Panc1 (cell line): ENCODE results near the gene GPR21. TPM values are rescaled to one million over a fixed set of nuclear protein-coding genes. Genes with fewer than 3 reads are reported as not detected.

Experiments
- ATAC-seq: fragments of 200-7000 bp; cut with Tn5 transposase; 2 replicates; pipeline ENCODE4 v1.9.1; 2020; ENCODE audit warnings: mild to moderate bottlenecking, moderate library complexity
- BruUV-seq: library from RNA; stranded (reverse); fragments of 400-500 nt; replicated peaks from 2 replicates; lab custom pipeline; 2021; lab: Mats Ljungman, UMichigan
- CTCF ChIA-PET: fragments of 300-600 bp; sonication (Branson Sonifier 250); formaldehyde crosslinking; loops from one replicate; lab custom pipeline; 2022; ENCODE audit warnings: antibody characterized with exemption; lab: Charles Lee
- POLR2A ChIA-PET: fragments of 300-600 bp; sonication (Branson Sonifier 250); formaldehyde crosslinking; loops from one replicate; lab custom pipeline; 2022; ENCODE audit warnings: antibody characterized with exemption; lab: Charles Lee
- DNase-seq: peaks from one replicate; pipeline ENCODE4 v3.0.0-alpha.2; 2010; ENCODE audit warnings: low read depth, low spot score
- H3K27ac ChIP-seq: 2 replicates; pipeline ENCODE4 v1.5.1; 2011; ENCODE audit warnings: mild to moderate bottlenecking, low read length, inconsistent platforms
- H3K27me3 ChIP-seq: fragments of 200-500 bp; sonication (Bioruptor generic); 2 replicates; pipeline ENCODE4 v1.6.0; 2014; ENCODE audit warnings: low read length, inconsistent platforms; ENCODE audit not compliant: control insufficient read depth, insufficient read depth
- H3K36me3 ChIP-seq: fragments of 200-500 bp; sonication (Bioruptor generic); 2 replicates; pipeline ENCODE4 v1.5.1; 2014; ENCODE audit warnings: inconsistent platforms, mild to moderate bottlenecking, low read length, moderate library complexity; ENCODE audit not compliant: control insufficient read depth, insufficient read depth
- H3K4me1 ChIP-seq: 2 replicates; pipeline ENCODE4 v1.5.1; 2011; ENCODE audit warnings: inconsistent platforms, mild to moderate bottlenecking, low read length, moderate library complexity; ENCODE audit not compliant: control insufficient read depth, insufficient read depth
- H3K4me3 ChIP-seq, 2 experiments: 2 replicates each; pipeline ENCODE4 v1.5.1; 2011 to 2012; ENCODE audit warnings: low read depth in 2 of 2, low read length in 2 of 2, mild to moderate bottlenecking in 2 of 2, inconsistent platforms in 1 of 2, moderate library complexity in 1 of 2
- H3K9me3 ChIP-seq: fragments of 200-500 bp; sonication (Bioruptor generic); 2 replicates; pipeline ENCODE4 v1.5.1; 2014; ENCODE audit warnings: low read depth, mild to moderate bottlenecking, inconsistent platforms, low read length, moderate library complexity; ENCODE audit not compliant: control insufficient read depth, insufficient read depth
- POLR2AphosphoS5 ChIP-seq: IDR thresholded peaks from 2 replicates; pipeline ENCODE4 v1.6.1; 2012; ENCODE audit warnings: mild to moderate bottlenecking, low read depth, low read length, moderate library complexity
- SIN3A ChIP-seq: IDR thresholded peaks from 2 replicates; pipeline ENCODE4 v1.6.1; 2012; ENCODE audit warnings: low read depth, mild to moderate bottlenecking, low read length, moderate library complexity, borderline replicate concordance; ENCODE audit not compliant: insufficient read depth
- TCF7L2 ChIP-seq: IDR thresholded peaks from 2 replicates; pipeline ENCODE4 v1.6.1; 2011; ENCODE audit warnings: mild to moderate bottlenecking, low read depth, low read length, inconsistent platforms
- in situ Hi-C: cut with HindIII; loops from 2 replicates; pipeline ENCODE4 v1.10.0; 2016; ENCODE audit warnings: low sequenced_read_pairs, low pct_unique_long_range_greater_than_20kb
- intact Hi-C: fragments of 100-400 bp; cut with micrococcal nuclease; formaldehyde crosslinking; loops from one replicate; pipeline ENCODE4 v1.10.0; 2022; ENCODE audit not compliant: unreplicated experiment
- total RNA-seq: library from RNA; stranded (reverse); gene quantifications from one replicate; pipeline ENCODE4 v1.2.1, GENCODE V29; 2021; ENCODE audit not compliant: unreplicated experiment
- TF ChIP-seq, protein P1 (sequence below), 2 experiments: IDR thresholded peaks; 2 replicates each; pipeline ENCODE4 v1.6.1; 2011 to 2012; ENCODE audit warnings: low read depth in 2 of 2, control low read depth in 1 of 2, low read length in 1 of 2, mild to moderate bottlenecking in 1 of 2, moderate library complexity in 1 of 2; ENCODE audit not compliant: insufficient read depth in 1 of 2
- TF ChIP-seq, protein P2 (sequence below): fragments of 450-650 bp; IDR thresholded peaks from 2 replicates; pipeline ENCODE4 v1.5.1; 2017; ENCODE audit warnings: mild to moderate bottlenecking

GPR21 gene
- total RNA-seq, 1 experiment from 2014 or later = not detected

DNA sequence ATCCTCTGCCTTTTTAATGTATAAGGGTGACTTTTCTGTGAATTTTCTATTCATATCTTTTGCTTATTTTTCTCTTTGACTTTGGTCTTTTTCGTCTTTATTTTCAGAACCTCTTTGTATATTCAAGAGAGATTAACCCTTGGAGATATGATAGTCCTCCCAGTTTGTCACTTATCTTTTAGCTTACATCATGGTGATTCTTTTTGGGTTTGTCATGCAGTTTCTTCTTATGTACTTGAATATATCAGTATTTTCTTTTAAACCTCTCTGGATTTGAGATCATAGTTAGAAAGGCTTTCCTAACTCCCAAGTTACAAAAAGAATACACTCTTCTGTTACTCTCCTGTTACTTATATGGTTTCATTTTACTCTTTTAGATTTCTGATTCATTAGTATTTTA is 27.5 kb upstream of the GPR21 start:
- no TSS peak for BruUV-seq
- POLR2A ChIA-PET = no interaction called here
- Histone ChIP-seq H3K27ac (no peak overlapping the region), H3K27me3 (no peaks in the 10 kb centered on the region), H3K36me3 (no peaks in the 10 kb centered on the region; the same call in 1 of the 2 replicates), H3K9me3 (no peaks in the 10 kb centered on the region), H3K4me1 (no peaks in the 10 kb centered on the region), H3K4me3 (no peak overlapping the region)
- TF ChIP-seq, protein P1, sequence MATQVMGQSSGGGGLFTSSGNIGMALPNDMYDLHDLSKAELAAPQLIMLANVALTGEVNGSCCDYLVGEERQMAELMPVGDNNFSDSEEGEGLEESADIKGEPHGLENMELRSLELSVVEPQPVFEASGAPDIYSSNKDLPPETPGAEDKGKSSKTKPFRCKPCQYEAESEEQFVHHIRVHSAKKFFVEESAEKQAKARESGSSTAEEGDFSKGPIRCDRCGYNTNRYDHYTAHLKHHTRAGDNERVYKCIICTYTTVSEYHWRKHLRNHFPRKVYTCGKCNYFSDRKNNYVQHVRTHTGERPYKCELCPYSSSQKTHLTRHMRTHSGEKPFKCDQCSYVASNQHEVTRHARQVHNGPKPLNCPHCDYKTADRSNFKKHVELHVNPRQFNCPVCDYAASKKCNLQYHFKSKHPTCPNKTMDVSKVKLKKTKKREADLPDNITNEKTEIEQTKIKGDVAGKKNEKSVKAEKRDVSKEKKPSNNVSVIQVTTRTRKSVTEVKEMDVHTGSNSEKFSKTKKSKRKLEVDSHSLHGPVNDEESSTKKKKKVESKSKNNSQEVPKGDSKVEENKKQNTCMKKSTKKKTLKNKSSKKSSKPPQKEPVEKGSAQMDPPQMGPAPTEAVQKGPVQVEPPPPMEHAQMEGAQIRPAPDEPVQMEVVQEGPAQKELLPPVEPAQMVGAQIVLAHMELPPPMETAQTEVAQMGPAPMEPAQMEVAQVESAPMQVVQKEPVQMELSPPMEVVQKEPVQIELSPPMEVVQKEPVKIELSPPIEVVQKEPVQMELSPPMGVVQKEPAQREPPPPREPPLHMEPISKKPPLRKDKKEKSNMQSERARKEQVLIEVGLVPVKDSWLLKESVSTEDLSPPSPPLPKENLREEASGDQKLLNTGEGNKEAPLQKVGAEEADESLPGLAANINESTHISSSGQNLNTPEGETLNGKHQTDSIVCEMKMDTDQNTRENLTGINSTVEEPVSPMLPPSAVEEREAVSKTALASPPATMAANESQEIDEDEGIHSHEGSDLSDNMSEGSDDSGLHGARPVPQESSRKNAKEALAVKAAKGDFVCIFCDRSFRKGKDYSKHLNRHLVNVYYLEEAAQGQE (IDR thresholded peaks at IDR 0.05; ENCODE audit: insufficient read depth in 1 of 2, low read depth in 2 of 2, low read length in 1 of 2) = no peak
- TF ChIP-seq TCF7L2 = no peak
- TF ChIP-seq POLR2AphosphoS5 = no peak
- TF ChIP-seq, protein P2, sequence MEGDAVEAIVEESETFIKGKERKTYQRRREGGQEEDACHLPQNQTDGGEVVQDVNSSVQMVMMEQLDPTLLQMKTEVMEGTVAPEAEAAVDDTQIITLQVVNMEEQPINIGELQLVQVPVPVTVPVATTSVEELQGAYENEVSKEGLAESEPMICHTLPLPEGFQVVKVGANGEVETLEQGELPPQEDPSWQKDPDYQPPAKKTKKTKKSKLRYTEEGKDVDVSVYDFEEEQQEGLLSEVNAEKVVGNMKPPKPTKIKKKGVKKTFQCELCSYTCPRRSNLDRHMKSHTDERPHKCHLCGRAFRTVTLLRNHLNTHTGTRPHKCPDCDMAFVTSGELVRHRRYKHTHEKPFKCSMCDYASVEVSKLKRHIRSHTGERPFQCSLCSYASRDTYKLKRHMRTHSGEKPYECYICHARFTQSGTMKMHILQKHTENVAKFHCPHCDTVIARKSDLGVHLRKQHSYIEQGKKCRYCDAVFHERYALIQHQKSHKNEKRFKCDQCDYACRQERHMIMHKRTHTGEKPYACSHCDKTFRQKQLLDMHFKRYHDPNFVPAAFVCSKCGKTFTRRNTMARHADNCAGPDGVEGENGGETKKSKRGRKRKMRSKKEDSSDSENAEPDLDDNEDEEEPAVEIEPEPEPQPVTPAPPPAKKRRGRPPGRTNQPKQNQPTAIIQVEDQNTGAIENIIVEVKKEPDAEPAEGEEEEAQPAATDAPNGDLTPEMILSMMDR = no peak
- TF ChIP-seq SIN3A = no peak
- DNase-seq = no peak
- no peak for ATAC-seq
- CTCF ChIA-PET = no interaction called here
- in situ Hi-C loops (no loop called here), intact Hi-C loops (no loop called here)

DNA sequence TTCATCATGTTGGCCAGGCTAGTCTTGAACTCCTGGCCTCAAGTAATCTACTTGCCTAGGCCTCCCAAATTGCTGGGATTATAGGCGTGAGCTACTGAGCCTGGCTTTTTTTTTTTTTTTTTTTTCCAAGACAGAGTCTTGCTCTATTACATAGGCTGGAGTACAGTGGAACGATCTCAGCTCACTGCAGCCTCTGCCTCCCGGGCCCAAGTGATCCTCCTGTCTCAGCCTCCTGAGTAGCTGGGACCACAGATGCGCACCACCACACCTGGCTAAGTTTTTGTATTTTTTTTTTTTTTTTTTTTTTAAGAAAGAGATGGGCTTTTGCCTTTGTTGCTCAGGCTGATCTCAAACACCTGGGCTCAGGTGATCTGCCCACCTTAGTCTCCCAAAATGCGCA is 26.2 kb upstream of the GPR21 start:
- ChIA-PET CTCF (no interaction called here), POLR2A (no interaction called here)
- no TSS peak for BruUV-seq
- Histone ChIP-seq H3K4me1 (no peaks in the 10 kb centered on the region), H3K4me3 (no peak overlapping the region), H3K27me3 (no peaks in the 10 kb centered on the region), H3K27ac (no peak overlapping the region), H3K36me3 (no peaks in the 10 kb centered on the region; the same call in 1 of the 2 replicates), H3K9me3 (no peaks in the 10 kb centered on the region)
- TF ChIP-seq POLR2AphosphoS5 = no peak
- no peak for TF ChIP-seq TCF7L2
- TF ChIP-seq, protein P1 (IDR thresholded peaks at IDR 0.05; ENCODE audit: insufficient read depth in 1 of 2, low read depth in 2 of 2, low read length in 1 of 2) = no peak
- TF ChIP-seq, protein P2 = no peak
- TF ChIP-seq SIN3A = no peak
- intact Hi-C loops (no loop called here), in situ Hi-C loops (no loop called here)
- ATAC-seq = no peak
- DNase-seq = no peak
